GM19452 (cell line): Measurements from ENCODE around the gene YBEY.

Source experiments
- ATAC-seq: cut with Tn5 transposase; IDR thresholded peaks from one replicate; pipeline ENCODE4 v1.9.1; 2021; ENCODE audit not compliant: unreplicated experiment

Gene YBEY

GRCh38 chr21:46264046-46264689 is 22.0 kb upstream of the YBEY start:
- no peak for ATAC-seq

- no peak for ATAC-seq
These were observed 21.4 kb upstream of the YBEY start for GRCh38 chr21:46264690-46265144.

GRCh38 chr21:46265736-46266525 is 20.2 kb upstream of the YBEY start:
- ATAC-seq, result no peak

DNA sequence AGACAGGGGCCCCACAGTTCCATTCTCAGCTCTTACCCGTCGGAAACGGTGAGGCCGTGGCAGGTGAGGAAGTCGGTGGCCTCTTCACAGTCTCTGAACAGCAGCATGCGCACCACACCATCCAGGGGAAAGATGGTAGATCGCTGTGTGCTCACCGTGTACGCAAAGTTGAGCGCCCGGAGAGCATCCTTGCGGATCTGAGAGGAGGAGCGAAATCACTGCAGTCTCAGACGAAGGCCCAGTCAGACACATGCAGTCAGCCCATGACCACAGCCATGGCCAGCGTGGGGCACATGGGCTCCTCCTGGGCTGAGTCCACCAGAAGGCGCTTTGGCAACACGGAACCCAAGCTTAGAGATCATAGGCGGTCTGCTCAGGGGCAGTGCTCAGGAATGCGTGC is 19.2 kb upstream of the YBEY start:
- ATAC-seq, result no peak

DNA sequence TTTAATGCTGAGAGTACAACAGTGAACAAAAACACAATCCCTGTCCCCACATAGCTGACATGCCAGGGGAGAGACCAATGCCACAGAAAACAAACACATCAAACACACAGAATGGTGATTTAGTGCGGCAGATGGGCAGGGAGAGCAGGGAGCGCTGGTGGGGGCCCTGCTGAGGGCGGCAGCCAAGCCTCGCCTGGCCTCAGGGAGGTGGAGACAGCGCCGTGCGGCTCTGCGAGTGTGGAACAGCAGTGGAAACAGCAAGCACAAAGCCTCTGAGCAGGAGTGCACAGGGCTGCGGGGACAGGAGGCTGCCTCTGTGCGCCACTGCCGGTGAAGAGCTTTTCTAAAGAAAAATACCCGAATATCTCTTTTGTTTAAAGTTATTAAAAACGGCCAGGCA is 17.8 kb upstream of the YBEY start:
- no peak for ATAC-seq

DNA sequence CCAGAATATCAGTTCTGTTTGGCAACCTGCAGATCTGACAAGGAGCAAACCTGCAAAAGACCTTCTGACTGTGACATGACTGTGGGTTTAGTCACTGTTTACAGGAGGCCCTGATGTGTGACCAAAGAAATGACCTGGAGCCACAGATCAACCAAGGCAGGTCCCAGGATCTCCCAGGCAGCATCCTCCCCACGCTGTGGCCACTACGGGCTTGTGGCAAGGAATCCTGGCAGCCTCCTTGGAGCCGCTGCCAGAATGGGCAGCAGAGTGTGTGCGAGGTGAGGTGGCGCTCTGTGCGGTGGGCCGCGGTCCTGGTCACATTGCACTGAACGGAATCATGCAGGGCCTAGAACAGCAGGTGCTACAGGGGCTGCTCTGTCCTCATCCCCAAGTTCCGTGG is 16.7 kb upstream of the YBEY start:
- ATAC-seq, result no peak

- ATAC-seq, result no peak
These were observed 12.8 kb upstream of the YBEY start for GRCh38 chr21:46273341-46273740.

GRCh38 chr21:46274797-46275390 is 11.2 kb upstream of the YBEY start:
- ATAC-seq, result no peak

GRCh38 chr21:46284077-46284644 is 2.0 kb upstream of the YBEY start:
- no peak for ATAC-seq

DNA sequence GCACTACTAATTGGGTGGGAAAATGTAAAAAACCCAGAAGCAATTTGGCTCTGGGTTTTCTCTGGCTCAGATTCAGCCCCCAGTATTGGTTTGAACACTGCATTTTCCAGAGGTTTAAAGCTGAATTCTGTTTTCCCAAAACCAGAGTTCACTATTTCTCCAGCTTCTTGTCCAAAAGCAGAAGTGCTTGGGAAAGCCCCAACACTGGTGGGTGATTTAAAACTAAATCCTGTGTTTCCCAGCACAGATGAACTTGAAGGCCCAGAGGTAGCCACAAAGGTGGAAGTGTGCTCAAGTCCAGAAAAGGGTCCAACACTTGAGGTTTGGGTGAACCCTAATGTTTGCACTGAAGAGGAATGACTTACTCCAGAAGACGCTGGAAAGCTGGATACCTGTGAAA is 1.4 kb upstream of the YBEY start:
- no peak for ATAC-seq

GRCh38 chr21:46285206-46285661 is 908 bp upstream of the YBEY start, which contains the start of gene MCM3AP:
TSS of gene MCM3AP (minus strand) at chr21:46285611. CDS start at chr21:46285286, 325 bp downstream.
- ATAC-seq, result no peak

DNA sequence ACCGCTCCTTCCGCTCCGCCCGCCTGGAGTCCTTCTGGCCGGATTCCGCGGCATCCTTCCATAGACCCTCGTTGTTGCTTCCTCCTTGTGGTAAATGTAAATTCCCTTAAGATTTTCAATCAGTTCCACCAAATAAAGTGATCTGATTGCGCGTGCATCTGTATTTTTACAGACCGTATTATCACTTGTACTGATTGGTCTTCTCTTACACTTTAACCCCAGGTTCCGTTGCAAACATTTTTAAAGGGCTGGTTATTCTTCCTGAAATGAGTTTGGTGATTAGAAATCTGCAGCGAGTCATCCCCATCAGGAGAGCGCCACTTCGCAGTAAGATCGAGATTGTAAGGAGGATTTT is 483 bp downstream of the YBEY start:
- no peak for ATAC-seq

GRCh38 chr21:46287541-46287940 is 1.4 kb downstream of the YBEY start:
- ATAC-seq, result no peak

- no peak for ATAC-seq
These were observed 3.6 kb downstream of the YBEY start for GRCh38 chr21:46289655-46290179.

DNA sequence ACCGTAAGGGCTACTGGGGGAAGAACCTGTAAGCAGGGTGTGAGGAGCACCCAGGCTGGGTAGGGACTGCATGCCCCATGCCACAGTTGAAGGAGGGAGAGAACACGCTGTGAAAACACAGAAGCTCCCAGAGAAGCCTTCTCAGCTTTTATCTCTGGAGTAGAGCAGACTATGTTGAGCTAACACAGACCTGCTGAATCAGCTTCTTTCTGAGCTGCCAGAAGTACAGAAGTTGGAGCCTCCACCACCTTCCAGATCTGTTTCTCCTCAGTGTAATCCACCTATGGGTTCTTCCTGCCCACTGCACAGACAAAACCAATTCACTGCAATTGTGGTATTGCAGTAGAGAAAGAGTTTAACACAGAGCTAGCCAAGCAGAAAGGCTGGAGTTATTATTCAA is 5.4 kb downstream of the YBEY start:
- no peak for ATAC-seq

GRCh38 chr21:46294647-46295176 is 8.6 kb downstream of the YBEY start:
- ATAC-seq, result no peak

GRCh38 chr21:46295177-46295770 is 9.1 kb downstream of the YBEY start:
- ATAC-seq, result no peak

DNA sequence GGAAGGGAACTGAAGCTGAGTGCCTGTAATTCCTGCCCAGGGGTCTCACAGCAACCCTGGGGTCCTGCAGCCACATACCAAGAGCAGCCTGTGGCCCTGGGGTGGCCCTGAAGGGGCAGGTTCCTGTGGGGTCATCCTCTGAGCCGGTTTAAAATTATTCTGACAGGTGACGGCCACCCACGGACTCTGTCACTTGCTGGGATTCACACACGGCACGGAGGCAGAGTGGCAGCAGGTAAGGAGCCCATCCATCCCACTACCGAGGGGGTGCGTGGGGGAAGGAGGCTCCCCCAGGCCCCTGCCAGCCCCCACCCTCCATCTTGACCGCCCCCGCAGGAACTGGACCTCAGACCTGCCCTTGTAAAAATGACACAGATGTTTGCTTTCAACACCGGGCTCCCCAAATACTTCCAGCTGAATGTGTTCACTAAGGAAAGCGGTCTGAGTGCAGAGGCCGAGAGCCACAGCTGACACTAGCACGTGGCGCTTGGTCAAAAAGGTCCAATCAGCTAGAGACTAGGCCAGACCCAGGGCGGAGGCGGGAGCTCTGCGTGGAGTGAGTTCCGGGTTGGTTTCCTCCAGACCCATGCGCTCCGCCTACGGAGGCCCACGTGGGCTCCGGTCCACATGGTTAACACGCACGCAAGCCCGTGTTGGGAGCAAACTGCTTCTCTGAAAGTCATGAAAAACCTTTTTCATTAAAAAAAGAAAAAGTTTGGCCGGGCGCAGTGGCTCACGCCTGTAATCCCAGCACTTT is 10.0 kb downstream of the YBEY start:
- no peak for ATAC-seq

DNA sequence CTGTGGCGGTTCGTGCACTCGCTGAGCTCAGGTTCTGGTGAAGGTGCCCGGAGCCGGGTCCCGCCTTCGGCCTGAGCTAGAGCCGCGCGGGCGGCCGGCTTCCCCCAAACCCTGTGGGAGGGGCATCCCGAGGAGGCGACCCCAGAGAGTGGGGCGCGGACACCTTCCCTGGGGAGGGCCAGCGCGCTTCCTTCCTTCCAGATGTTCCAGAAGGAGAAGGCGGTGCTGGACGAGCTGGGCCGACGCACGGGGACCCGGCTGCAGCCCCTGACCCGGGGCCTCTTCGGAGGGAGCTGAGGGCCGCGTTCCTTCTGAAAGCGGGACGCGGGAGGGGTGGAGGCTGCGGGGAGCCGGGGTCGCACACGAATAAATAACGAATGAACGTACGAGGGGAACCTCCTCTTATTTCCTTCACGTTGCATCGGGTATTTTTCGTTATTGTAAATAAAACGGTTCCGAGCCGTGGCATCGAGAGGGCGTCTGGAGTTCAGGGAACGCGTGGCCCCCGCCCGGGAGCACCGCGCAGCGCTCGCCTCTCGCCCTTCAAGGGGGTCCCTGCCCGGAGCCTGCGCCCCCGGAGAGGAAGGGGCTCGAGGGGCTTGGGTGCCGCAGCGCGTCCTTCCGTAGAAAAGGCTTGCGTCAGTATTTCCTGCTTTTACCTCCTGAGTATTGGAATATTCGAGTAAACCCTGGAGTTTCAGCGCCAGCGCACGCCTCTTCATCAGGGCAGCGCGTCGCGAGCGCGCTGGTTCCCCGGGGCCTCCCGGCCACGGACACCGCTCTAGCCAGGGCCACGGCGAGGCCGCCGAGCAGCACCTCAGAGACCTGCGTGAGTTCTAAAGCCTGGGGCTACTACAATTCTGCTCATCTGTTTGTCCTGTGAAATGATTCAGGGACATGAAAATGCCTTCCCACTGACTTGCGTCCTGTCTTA is 11.5 kb downstream of the YBEY start:
- ATAC-seq, result no peak
